HG03558 (cell line): Measurements from ENCODE around the gene PPCS.
"Not testable (repeated sequence)": the region's sequence is repeated elsewhere in the genome, so short reads cannot be mapped to it uniquely, and the experiment has no call there.

ENCODE experiments used
- ATAC-seq: cut with Tn5 transposase; IDR thresholded peaks from one replicate; pipeline ENCODE4 v1.9.1; 2021; ENCODE audit warnings: moderate number of reproducible peaks; ENCODE audit not compliant: unreplicated experiment; ENCODE audit errors: extremely low read depth

Gene PPCS

DNA sequence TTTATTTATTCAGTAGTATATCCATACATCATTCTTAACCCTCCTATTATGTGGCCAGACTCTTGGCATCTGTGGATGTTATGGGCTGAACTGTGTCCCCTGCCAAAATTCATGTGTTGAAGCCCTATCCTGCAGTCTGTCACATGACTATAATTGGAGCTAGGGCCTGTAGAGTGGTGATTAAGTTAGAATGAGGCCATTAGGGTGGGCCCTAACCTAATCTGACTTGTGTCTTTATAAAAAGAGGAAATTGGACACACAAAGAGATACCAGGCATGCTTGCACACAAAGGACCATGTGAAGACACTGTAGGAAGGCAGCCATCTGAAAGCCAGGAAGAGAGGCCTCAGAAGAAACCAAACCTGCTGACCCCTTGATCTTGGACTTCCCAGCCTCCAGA lies 7.1 kb upstream of the PPCS start:
- ATAC-seq: no peak

DNA sequence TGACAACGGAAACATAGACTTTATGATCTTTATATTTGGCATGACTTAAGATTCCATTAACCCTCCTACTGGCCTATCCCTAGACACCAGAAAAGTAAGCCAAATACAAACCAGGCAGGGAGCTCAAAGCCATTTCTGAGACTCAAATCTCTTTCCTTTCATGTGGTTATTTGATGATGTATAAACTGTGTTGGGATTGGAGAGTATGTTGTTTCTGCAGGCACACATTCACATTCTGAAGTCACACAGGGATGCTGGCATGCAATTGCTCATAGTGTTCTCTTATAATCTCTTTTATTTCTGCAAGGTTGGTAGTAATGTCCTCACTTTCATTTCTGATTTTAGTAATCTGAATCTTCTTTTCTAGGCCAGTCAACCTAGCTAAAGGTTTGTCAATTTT lies 6.3 kb upstream of the PPCS start:
- ATAC-seq: no peak

DNA sequence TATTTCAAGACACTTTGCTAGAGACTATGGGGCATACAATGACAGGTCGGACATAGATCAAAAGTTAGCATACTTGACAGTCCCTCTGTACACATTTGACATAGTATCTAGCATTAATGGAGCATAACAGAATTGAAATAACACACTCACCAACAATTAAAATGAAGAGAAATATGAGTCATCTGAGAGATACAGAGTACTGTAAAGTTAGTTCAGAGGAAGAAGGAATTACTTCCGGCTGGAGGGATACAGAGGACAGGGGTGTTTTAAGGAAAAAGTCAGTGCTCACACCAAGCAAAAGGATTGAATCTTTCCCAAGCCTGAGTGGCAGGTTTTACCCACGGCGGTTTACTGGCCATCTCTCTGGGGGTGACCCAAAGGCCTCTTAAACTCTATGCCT lies 3.0 kb upstream of the PPCS start:
- no peak for ATAC-seq

DNA sequence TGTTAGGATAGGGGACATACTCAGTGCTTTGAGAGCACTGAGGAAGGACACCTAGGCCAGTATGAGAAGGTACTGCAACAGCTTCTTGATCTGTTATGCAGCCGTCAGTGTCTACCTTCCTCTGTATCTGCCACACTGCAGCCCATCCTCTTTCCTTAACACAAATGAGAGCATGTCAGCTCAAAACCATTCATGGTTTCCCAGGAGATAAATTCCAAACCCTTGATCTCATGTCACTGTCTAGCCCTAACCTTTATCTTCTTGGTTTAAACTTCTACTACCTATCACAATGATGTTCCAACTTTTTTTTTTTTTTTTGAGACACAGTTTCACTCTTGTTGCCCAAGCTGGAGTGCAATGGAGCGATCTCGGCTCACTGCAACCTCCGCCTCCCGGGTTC lies 1.9 kb upstream of the PPCS start:
- ATAC-seq: no peak

DNA sequence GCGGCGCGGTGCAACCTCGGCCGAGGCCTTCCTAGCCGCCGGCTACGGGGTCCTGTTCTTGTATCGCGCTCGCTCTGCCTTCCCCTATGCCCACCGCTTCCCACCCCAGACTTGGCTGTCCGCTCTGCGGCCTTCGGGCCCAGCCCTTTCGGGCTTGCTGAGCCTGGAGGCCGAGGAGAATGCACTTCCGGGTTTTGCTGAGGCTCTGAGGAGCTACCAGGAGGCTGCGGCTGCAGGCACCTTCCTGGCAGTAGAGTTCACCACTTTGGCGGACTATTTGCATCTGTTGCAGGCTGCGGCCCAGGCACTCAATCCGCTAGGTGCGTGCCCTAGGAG lies 379 bp downstream of the PPCS start:
- ATAC-seq: peak; percentile 24

DNA sequence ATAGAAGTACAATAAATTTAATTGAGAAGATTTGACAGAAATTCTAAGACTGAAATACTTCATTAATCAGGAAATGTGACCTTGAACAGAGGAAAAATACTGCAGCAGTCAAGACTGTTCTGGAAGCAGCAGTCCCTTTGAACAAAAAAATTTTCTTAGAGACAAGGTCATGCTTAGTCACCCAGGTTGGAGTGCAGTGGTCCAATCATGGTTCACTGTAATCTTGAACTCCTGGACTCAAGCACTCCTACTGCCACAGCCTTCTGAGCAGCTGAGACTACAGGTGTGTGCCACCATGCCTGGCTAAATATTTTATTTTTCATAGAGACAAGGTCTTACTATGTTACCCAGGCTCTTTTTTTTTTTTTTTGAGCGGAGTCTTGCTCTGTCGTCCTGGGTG lies 4.9 kb downstream of the PPCS start:
- no peak for ATAC-seq

DNA sequence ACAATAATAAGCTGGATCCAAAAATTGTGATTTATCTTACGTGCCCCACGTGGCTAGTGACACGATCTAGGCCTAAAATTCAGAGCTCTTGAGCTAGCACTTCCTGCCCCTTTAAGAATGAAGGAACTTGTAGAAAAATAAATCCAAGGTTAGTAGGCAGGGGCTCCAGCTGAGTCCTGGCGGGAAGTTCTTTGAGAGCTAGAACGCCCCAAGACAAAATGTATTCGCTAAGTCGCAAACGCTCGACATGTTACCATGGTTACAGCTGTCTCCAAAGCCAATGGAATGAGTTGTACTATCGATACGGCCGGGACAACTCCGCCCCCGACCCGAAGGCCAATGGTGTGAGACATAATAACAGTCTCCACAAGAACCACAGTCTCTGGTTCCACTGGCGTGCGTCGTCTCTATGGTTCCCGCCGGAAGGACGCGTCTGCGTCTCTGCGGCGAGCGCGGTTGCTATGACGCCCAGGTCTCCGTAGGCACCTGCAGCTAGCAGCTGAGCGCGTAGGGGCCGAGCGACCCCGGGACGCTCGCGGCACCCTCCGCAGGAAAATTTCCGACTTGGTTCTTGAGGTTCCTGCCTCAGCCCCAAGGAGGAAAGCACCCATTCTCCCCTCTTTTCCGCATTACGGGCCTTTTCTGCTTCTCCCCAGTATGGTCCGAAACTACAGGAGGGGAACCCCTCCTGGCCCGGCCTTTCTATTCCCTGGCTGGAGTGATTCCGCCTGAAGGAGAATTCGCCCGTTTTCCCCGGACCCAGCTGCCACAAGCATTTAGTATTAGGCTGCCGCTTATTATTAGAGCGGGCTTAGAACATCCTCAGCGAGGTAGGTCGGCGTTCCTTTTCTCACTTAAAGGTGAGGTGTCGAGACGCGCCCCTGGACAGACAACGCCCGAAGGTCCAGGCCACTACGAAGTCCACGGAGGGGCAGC lies 6.8 kb downstream of the PPCS start, which contains the start of gene CCDC30:
Gene CCDC30, plus strand, starts transcription at position 459 of the 936 bp plus-strand sequence. CDS start 17,266 bp downstream, outside the sequence.
- peak; percentile 96 for ATAC-seq

DNA sequence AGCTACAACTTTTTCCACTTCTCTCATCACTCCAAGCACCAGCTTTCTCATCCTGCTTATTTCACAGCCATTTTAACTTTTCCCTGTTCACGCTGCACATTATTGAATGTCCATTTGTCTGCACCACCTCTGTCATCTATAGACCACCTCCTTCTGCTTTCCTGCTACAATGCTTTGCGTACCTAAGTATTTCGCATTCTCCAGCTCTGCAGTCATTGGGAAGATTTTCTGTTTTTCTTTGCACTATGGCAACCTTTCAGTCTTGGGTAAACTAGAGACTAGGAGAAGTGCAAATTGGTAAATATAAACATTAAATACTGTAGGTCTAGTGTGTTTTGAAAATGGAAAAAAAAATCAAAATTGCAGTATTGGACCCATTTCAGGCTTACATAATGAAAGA lies 7.6 kb downstream of the PPCS start:
- no peak for ATAC-seq

DNA sequence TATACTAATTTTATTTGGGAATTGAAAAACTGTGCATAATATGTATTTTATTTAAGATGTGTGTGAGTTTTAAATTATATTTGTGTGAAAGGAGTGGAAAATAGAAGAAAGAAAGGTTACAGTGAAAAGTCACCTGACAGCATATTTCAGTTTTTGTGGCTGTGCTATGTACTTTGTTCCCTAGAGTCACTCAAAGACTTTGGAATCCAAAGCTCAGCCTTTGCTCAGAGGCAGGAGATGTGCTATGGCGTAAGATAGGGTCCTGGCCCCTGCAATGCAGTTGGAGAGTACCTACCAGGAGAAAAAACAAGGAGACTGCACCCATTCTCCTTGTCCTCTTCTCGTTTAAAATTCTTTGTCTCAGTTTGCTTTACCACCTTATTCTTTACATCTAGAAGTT lies 9.7 kb downstream of the PPCS start:
- no peak for ATAC-seq

DNA sequence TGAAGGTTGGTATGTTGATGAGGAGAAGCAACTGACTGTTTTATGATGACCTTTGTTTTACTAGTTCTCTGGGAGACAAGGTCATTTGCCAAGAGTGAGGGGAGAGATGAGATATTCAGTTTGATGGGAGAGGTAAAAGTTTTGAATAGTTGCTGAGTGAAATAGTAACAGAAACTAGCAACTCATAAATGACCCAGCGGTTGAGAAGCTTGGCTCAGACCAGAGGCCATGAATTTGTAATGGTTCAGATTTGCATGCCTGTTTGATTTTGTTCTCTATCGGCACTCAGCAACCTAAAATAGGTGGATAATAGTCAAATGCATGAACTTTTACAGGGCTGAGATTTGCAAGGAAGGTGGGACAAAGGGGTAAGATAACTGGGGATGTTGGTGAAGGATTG lies 13.4 kb downstream of the PPCS start:
- ATAC-seq: no peak

DNA sequence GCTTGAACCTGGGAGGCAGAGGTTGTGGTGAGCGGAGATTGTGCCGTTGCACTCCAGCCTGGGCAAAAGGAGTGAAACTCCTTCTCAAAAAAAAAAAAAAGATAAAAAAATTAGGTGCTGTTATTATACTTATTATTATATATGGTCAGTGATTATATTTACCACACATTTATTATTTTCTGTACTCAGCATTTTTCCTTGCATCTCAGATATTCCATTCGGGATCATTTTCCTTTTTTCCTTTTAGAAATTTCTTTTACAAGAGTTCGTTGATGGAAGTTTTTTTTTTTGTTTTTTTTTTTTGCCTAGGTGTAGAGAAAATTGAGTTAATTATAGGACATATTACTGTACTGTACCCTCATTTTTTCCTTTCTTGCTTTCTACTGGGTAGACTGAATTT lies 20.3 kb downstream of the PPCS start:
- no peak for ATAC-seq

DNA sequence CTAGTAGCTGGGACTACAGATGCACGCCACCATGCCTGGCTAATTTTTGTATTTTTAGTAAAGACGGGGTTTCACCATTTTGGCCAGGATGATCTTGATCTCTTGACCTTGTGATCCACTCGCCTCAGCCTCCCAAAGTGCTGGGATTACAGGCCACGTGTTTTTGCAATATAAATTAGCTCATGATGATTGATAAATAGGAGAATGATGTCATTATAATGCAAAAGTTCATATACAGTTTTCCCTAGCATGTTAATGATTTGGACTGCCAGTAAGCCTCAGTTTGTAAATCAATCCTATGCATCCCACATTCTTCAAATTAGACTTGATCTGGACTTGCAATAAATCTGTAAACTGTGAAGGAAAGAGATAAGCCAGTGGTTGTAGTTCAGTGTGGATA lies 21.0 kb downstream of the PPCS start:
- ATAC-seq: not testable (repeated sequence)

DNA sequence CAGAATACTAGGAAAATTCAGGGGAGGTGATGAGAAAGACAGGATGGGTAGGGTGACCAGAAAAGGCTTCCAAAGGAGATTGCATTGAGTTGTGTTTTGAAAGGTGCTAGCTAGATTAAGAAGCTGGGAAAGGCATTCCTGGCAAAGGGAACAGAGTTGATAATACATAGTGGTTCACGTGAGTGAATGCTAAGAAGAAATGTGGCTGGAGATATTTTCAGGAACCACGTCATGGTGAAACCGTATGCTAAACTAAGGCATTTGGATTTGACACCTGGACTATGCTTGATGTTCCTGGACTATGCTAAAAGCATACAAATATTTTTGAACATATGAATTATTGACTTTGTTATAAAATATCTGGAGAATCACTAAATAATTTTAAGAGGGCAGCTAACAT lies 21.4 kb downstream of the PPCS start:
- no peak for ATAC-seq

DNA sequence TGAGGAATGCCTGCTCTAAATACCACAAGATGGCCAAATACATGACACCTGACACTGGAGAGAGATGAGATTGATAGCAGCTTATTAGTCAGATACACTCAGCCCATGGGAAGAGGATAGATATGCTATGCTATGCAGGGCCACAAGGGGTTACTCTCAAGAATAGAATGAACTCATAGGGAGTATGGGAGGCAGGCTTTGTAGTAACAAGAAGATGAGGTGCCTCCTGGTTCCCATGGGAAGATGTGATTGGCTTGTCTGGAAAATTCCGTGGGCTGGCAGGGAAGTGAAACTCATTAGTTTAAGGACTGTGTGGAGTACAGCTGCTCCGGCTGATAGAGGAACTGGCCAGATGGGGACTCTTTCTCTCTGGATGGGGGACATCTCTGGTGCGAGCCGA lies 23.3 kb downstream of the PPCS start:
- ATAC-seq: no peak

DNA sequence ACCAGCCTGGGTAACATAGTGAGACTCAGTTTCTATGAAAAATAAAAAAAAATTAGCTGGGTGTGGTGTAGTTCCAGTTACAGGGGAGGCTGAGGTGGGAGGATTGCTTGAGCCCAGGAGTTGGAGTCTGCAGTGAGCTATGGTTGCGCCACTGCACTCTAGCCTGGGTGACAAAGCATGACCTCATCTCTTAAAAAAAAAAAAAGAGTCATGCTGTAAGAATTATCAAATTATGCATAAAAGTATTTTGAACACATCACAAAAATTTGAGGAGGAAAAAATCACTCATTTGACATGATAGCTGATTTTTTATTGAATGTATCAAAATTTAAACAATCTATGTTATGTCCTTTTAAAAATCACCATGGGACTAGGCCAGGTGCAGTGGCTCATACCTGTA lies 24.6 kb downstream of the PPCS start:
- no peak for ATAC-seq

DNA sequence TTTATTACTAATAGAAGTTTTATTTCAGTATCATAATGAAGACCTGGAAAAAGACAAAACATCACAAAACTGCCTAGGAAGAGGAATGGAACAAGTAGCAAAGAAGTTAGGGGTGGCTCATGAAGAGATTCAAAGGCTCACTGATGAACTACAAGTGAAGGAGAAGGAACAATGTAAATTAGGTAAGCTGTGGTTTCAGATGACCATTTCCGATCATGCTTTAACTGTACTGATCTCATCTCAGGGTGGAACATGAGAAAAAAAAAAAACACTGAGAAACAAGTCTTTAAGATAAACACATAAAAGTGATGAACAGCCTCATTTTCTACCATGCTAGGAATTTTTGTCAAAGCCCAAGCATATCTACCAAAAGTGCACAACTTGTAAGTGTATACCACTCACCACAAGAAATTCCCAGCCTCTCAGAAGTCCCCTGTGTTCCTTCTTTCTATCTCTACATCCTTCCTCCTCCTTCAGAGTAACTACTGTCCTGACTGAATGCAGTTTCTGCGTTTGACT lies 26.4 kb downstream of the PPCS start:
- no peak for ATAC-seq

DNA sequence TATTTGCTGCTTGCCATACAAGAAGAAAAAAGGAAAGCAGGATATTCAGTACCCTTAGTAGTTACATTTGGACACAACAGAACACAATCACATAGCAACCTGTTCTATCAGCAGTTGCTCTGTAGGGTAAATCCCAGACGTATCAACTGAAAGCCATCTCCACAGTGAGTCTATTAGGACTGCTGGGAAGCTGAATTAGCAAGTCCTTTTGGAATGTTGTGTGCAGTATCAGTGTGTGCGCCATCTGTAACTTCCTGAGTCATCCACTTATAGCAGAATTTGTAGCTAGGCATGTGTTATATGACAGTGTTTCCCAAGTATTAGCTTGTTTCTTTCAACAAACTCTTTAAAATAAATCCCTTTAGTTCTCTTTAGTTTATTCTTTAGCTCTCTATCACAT lies 28.0 kb downstream of the PPCS start:
- ATAC-seq: no peak

DNA sequence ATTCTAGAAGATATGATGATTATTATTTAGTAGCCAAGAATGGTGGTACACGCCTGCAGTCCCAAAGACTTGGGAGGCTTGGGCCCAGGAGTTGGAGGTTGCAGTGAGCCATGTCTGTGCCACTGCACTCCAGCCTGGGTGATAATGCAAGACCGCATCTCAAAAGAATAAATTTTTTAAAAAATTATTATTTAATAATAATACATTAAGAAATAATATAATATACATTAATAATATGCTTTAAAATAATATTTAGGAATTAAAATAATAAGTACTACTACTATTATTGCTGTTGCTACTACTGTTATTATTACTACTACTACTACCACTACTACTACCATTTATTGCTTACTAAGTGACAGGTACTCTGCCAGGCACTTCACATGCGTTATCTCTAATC lies 33.9 kb downstream of the PPCS start:
- no peak for ATAC-seq

DNA sequence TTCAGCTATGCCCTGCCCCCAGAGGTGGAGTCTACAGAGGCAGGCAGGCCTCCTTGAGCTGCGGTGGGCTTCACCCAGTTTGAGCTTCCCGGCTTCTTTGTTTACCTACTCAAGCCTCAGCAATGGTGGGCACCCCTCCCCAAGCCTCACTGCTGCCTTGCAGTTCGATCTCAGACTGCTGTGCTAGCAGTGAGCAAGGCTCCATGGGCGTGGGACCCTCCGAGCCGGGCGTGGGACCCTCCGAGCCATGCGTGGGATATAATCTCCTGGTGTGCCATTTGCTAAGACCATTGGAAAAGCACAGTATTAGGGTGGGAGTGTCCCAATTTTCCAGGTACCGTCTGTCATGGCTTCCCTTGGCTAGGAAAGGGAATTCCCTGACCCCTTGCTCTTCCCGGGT lies 45.7 kb downstream of the PPCS start:
- not testable (repeated sequence) for ATAC-seq

DNA sequence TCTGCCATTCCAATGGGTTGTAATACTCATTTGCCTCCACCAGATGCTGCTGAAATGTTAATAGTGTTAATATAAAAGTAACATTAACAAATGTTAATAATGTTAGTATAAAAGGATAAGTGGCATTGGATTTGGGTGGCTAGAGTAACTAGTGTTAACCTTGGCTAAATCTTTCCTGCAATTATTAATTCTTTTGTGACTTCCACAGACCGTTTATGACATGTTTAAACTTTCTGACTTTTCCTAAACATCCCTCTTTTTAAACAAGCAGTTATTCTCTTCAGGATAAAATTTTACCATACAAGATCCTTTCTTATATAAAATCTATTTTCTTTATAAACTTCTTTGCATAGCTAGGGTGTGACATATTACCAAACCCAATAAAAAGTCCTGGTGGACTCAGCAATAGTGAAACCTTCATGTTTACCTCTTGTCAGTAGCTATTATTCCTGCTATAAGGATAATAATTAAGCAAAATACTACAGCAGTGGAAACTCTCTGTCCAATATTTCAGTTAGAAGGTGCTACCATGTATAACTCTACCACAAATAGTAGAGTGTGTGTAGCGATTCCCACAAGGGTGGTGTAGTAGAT lies 48.3 kb downstream of the PPCS start:
- ATAC-seq: no peak

DNA sequence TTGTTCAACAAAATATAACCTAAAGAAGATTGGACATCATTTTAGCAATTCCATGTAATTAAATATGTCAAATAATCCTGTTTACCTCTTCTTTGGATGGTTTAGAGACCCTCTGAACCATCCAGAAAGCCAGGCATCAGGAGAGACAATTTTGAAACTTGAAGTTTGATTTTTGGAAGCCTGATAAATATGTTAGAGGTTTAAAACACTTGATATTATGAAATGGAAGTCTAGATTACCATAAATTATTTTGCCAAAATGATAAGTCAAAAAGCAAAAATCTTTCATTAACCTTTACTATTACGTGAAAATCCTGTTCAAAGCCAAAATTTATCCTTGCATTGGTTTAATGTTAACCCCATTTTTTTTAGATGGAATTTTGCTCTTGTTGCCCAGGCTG lies 50.2 kb downstream of the PPCS start:
- no peak for ATAC-seq
